Measurements from ENCODE around the gene FANCG.

The FANCG gene

GRCh38 chr9:35079426-35080341 lies at the start of gene FANCG:
Gene FANCG, minus strand, starts transcription at chr9:35079942. Its CDS starts 418 bp downstream, at chr9:35079524.
- in situ Hi-C loops (cut with MboI; ENCODE audit: low sequenced_read_pairs) = no loop called here

GRCh38 chr9:35116898-35117551 lies 37.3 kb upstream of the FANCG start:
- in situ Hi-C loops (cut with MboI; ENCODE audit: low sequenced_read_pairs) = loop anchor here (25.0 kb wide), 1 partner anchor 455 kb away; the partner anchor contains the start of genes CCL27 and IL11RA

GRCh38 chr9:35116539-35116897 lies 36.8 kb upstream of the FANCG start:
- in situ Hi-C loops (cut with MboI; ENCODE audit: low sequenced_read_pairs) = loop anchor here (25.0 kb wide), 1 partner anchor 454 kb away; the partner anchor contains the start of genes CCL27 and IL11RA

GRCh38 chr9:35115680-35116538 lies 36.2 kb upstream of the FANCG start, which contains the start of gene ATOSB:
Gene ATOSB, minus strand, starts transcription at chr9:35115862. Its CDS starts 7,588 bp downstream, at chr9:35108274.
- in situ Hi-C loops (cut with MboI; ENCODE audit: low sequenced_read_pairs) = loop anchor here (25.0 kb wide), 1 partner anchor 454 kb away; the partner anchor contains the start of genes CCL27 and IL11RA

GRCh38 chr9:35114840-35115628 lies 35.3 kb upstream of the FANCG start:
- in situ Hi-C loops (cut with MboI; ENCODE audit: low sequenced_read_pairs) = loop anchor here (25.0 kb wide), 1 partner anchor 453 kb away; the partner anchor contains the start of genes CCL27 and IL11RA

GRCh38 chr9:35114113-35114839 lies 34.5 kb upstream of the FANCG start:
- in situ Hi-C loops (cut with MboI; ENCODE audit: low sequenced_read_pairs) = loop anchor here (25.0 kb wide), 1 partner anchor 452 kb away; the partner anchor contains the start of genes CCL27 and IL11RA

- in situ Hi-C loops (cut with MboI; ENCODE audit: low sequenced_read_pairs) = loop anchor here (25.0 kb wide), 1 partner anchor 450 kb away; the partner anchor contains the start of genes CCL27 and IL11RA
These were observed 32.7 kb upstream of the FANCG start for GRCh38 chr9:35112257-35113020.

- in situ Hi-C loops (cut with MboI; ENCODE audit: low sequenced_read_pairs) = loop anchor here (25.0 kb wide), 1 partner anchor 449 kb away; the partner anchor contains the start of genes CCL27 and IL11RA
These were observed 31.5 kb upstream of the FANCG start for GRCh38 chr9:35111001-35111933.

- in situ Hi-C loops (cut with MboI; ENCODE audit: low sequenced_read_pairs) = loop anchor here (25.0 kb wide), 1 partner anchor 448 kb away; the partner anchor contains the start of genes CCL27 and IL11RA
These were observed 30.6 kb upstream of the FANCG start for GRCh38 chr9:35110327-35110761.

- in situ Hi-C loops (cut with MboI; ENCODE audit: low sequenced_read_pairs) = loop anchor here (25.0 kb wide), 1 partner anchor 447 kb away; the partner anchor contains the start of genes CCL27 and IL11RA
These were observed 29.3 kb upstream of the FANCG start for GRCh38 chr9:35108946-35109575.

- in situ Hi-C loops (cut with MboI; ENCODE audit: low sequenced_read_pairs) = loop anchor here (25.0 kb wide), 1 partner anchor 446 kb away; the partner anchor contains the start of genes CCL27 and IL11RA
These were observed 28.7 kb upstream of the FANCG start for GRCh38 chr9:35108461-35108860.

- in situ Hi-C loops (cut with MboI; ENCODE audit: low sequenced_read_pairs) = loop anchor here (25.0 kb wide), 1 partner anchor 445 kb away; the partner anchor contains the start of genes CCL27 and IL11RA
These were observed 27.9 kb upstream of the FANCG start for GRCh38 chr9:35107297-35108290.

GRCh38 chr9:35106343-35106730 lies 26.6 kb upstream of the FANCG start:
- in situ Hi-C loops (cut with MboI; ENCODE audit: low sequenced_read_pairs) = loop anchor here (25.0 kb wide), 1 partner anchor 444 kb away; the partner anchor contains the start of genes CCL27 and IL11RA

GRCh38 chr9:35105571-35106342 lies 26.0 kb upstream of the FANCG start:
- in situ Hi-C loops (cut with MboI; ENCODE audit: low sequenced_read_pairs) = loop anchor here (25.0 kb wide), 1 partner anchor 443 kb away; the partner anchor contains the start of genes CCL27 and IL11RA

All from HL-60/S4 treated with phorbol 12-myristate 13-acetate at 8.2 ng/mL for 4 days and 3 days (cell line).